Ovary (tissue), 9 donors: ENCODE measurements around the gene MKNK1. TPM values are rescaled to one million over a fixed set of nuclear protein-coding genes. Genes with fewer than 3 reads are reported as not detected.

Experiments used
- DNase-seq, 5 donors: peaks; one replicate each; pipeline ENCODE4 v3.0.0-alpha.2; 2019 to 2020
- H3K27ac ChIP-seq, 2 donors: fragments of 200-600 bp; one replicate each; pipeline versions ENCODE4 v1.5.1 to v1.8.0; 2019 to 2022
- H3K27me3 ChIP-seq: fragments of 200-600 bp; one replicate; pipeline ENCODE4 v1.8.0; 2022
- H3K36me3 ChIP-seq: fragments of 200-600 bp; sonication (generic); one replicate; pipeline ENCODE4 v1.5.1; 2019
- H3K4me1 ChIP-seq: one replicate; pipeline ENCODE4 v1.8.1; 2013; ENCODE audit warnings: mild to moderate bottlenecking, moderate library complexity; ENCODE audit not compliant: insufficient read depth
- H3K4me3 ChIP-seq: fragments of 200-600 bp; sonication (generic); one replicate; pipeline ENCODE4 v1.5.1; 2017
- H3K9me3 ChIP-seq, 2 donors: fragments of 200-600 bp in 1 of 2; sonication (generic) in 1 of 2; one replicate each; pipeline versions ENCODE4 v1.5.1 to v1.8.1; 2013 to 2019; ENCODE audit warnings: mild to moderate bottlenecking in 1 of 2, moderate library complexity in 1 of 2
- CTCF ChIP-seq, 3 donors: fragments of 450-650 bp in 2 of 3; fragments of 200-600 bp in 1 of 3; IDR thresholded peaks; one replicate each; pipeline versions ENCODE4 v1.5.1 to v1.8.0; 2016 to 2022; ENCODE audit warnings: antibody characterized with exemption in 3 of 3, mild to moderate bottlenecking in 1 of 3
- EP300 ChIP-seq: sonication (generic); formaldehyde crosslinking; IDR thresholded peaks from one replicate; pipeline ENCODE4 v1.6.1; 2017; ENCODE audit warnings: antibody characterized with exemption
- POLR2A ChIP-seq: fragments of 450-650 bp; IDR thresholded peaks from one replicate; pipeline ENCODE4 v1.6.1; 2017; ENCODE audit warnings: antibody characterized with exemption, mild to moderate bottlenecking, moderate library complexity
- WGBS, 3 donors: extraction: QIAGEN DNeasy Blood & Tissue Kit in 1 of 3; methylation state at CpG; one replicate each; pipeline versions ENCODE4 v1.1.5 to v1.1.7; 2013 to 2017; 5-methylcytosine and 5-hydroxymethylcytosine counted together
- intact Hi-C, 4 donors: fragments of 100-400 bp; cut with DNase I; formaldehyde crosslinking; loops; one replicate each; pipeline versions ENCODE4 v1.11.0 to v1.15.1; 2022 to 2023
- polyA plus RNA-seq, 2 donors: library from polyadenylated mRNA; stranded (reverse); fragments of 200-250 nt in 1 of 2; fragments of 350-450 nt in 1 of 2; fragmentation: Illumina TruSeq in 1 of 2; extraction: RNeasy Lipid Tissue Mini Kit (QIAGEN cat#74804) in 1 of 2; gene quantifications; one replicate each; pipeline ENCODE4 v1.2.3, GENCODE V29; 2013 to 2014
- total RNA-seq, 7 donors: library from RNA; depleted of rRNA in 2 of 7; stranded (reverse); fragments of >200 nt in 2 of 7; fragmentation: NEBNext Ultra II Directional in 3 of 7; extraction: Animal tissue kit (Norgen Biotek cat#: 25700) in 3 of 7; gene quantifications; one replicate each; pipeline versions ENCODE4 v1.1.0 to v1.2.4, GENCODE V29; 2016 to 2023
- donor health status: DM: no; HTN: no; CAD: no; lungs with moderate emphysema.
- donor health status: DM: no; HTN: no; CAD: no.
- donor health status: Bipolar disorder and iron deficiency.
- donor health status: DM: yes; HTN: yes; CAD: no.
- donor health status: DM: no; HTN: no; CAD: no.
- donor health status: DM: yes; HTN: yes; CAD: no.

MKNK1 gene
- total and polyA plus RNA-seq, 9 donors = 21.0 to 39.3 (median 24.9) TPM

GRCh38 chr1:46635205-46635604 is 31.1 kb upstream of the MKNK1 start:
- DNase-seq = no peak
- Histone ChIP-seq H3K4me1 (no peaks in the 10 kb centered on the region), H3K9me3 (no peaks in the 10 kb centered on the region), H3K36me3 (no peaks in the 10 kb centered on the region), H3K27me3 (no peaks in the 10 kb centered on the region), H3K4me3 (no peak overlapping the region), H3K27ac (no peak overlapping the region)
- no peak for TF ChIP-seq POLR2A
- no peak for TF ChIP-seq CTCF (IDR thresholded peaks at IDR 0.05)
- no peak for TF ChIP-seq EP300
- 92 to 98% (median 97%) methylated on average over 2 of the region's 2 CpGs for WGBS, 3 donors
- intact Hi-C loops = no loop called here

- no peak for TF ChIP-seq POLR2A
- TF ChIP-seq CTCF (IDR thresholded peaks at IDR 0.05) = no peak
- TF ChIP-seq EP300 = no peak
- no peaks in the 10 kb centered on the region for H3K4me1 ChIP-seq
- H3K36me3 ChIP-seq = no peaks in the 10 kb centered on the region
- no peak for DNase-seq
- H3K4me3 ChIP-seq = no peak overlapping the region
- intact Hi-C loops = no loop called here
- no peak overlapping the region for H3K27ac ChIP-seq
- no peaks in the 10 kb centered on the region for H3K9me3 ChIP-seq
- 78 to 82% (median 81%) methylated on average over 2 of the region's 2 CpGs for WGBS, 3 donors
- H3K27me3 ChIP-seq = no peaks in the 10 kb centered on the region
These were observed 26.7 kb upstream of the MKNK1 start for GRCh38 chr1:46630719-46631118.

- H3K36me3 ChIP-seq = no peaks in the 10 kb centered on the region
- DNase-seq = peak in 2 of 5 donors; percentile 44 to 52
- WGBS, 3 donors = 18 to 23% (median 20%) methylated on average over 4 of the region's 4 CpGs
- no peak overlapping the region for H3K4me3 ChIP-seq
- intact Hi-C loops = no loop called here
- H3K27ac ChIP-seq = no peak overlapping the region
- TF ChIP-seq CTCF (IDR thresholded peaks at IDR 0.05) (no peak), POLR2A (no peak), EP300 (no peak)
- no peaks in the 10 kb centered on the region for H3K9me3 ChIP-seq
- H3K27me3 ChIP-seq = no peaks in the 10 kb centered on the region
- peaks cover 8% of the 10 kb centered on the region for H3K4me1 ChIP-seq
These were observed 19.9 kb upstream of the MKNK1 start for GRCh38 chr1:46623743-46624644.

GRCh38 chr1:46622344-46622743 is 18.3 kb upstream of the MKNK1 start:
- no peak for DNase-seq
- Histone ChIP-seq H3K4me3 (no peak overlapping the region), H3K27ac (no peak overlapping the region), H3K9me3 (no peaks in the 10 kb centered on the region), H3K36me3 (no peaks in the 10 kb centered on the region), H3K27me3 (no peaks in the 10 kb centered on the region), H3K4me1 (peaks cover 8% of the 10 kb centered on the region)
- no peak for TF ChIP-seq EP300
- TF ChIP-seq CTCF (IDR thresholded peaks at IDR 0.05) = no peak
- no peak for TF ChIP-seq POLR2A
- WGBS, 3 donors = 45 to 74% (median 68%) methylated on average over 3 of the region's 3 CpGs
- intact Hi-C loops = no loop called here
